Activated CD8-positive, alpha-beta memory T cell treated with anti-CD3 and anti-CD28 coated beads for 4 hours (primary cell): ENCODE measurements around the gene AGR2.

ENCODE experiments used
- DNase-seq, 2 donors: peaks; one replicate each; pipeline ENCODE4 v3.0.0-alpha.2; 2020; ENCODE audit warnings: low read depth in 2 of 2

Gene AGR2

DNA sequence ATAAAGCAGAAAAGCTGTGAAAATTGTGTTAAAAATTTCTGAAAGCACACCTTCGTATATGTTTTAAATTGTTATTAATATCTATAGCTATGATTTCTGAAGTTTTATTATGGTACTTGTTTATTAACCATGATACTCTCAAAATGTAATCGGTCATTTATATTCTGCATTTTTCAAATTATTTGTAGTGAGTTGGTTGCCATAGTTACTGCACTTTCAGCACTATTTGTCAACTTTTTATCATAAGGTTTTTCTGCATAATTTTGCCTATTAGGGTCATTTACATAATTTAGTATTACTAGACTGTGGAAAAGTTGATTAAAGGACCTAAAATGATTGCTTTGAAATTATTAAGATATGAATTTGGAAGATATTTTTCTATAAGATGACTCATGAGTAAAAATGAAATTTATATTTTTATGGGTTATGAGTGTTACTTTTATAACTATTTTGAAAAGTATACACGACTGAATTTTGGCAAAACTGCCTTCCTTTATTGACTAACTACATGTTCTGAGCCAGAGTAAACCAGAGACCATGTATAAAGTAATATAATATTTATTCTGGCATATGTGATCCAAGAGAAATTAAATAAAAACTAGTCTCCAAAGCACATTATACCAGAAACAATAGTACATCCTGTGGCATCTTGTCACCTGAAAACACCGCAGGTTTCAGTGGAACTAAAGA, 7.9 kb upstream of the AGR2 start:
- DNase-seq, result no peak

DNA sequence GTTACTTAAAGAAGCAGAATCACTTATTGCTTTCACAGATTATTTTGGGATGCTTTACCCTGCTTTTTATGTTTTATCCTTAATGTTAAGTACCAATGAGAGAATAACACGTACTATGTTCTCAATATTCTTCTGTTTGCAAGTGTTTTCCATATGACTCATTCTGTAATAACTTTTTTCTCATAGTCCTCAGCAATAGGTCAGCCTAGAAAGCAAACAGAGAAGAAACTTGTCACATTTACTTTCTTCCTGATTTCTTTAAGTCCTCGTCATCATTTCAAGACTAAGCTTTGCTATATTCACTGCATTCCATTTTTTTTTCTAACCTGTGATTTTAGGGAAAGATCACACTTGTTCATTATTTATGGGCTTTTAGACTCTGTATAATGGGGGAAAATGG, 6.8 kb upstream of the AGR2 start:
- no peak for DNase-seq

DNA sequence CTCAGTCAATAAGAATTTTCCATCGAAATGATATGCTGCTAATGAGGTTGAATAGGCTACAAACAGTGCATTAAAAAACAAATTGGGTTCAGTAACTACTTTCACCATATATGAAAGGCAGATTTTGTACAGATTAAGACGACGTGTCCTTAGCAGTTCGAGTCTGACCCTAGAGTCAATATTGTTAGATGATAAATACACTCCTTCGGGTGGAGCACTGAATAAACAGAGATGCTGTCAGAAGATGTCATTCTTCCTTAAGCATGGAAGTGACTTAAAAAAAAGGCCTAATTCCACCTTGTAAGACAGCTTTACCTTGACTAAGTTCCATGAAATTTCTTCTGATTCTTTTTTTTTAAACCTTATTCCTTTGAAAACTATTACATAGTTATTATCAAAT, 5.8 kb upstream of the AGR2 start:
- DNase-seq, result no peak

DNA sequence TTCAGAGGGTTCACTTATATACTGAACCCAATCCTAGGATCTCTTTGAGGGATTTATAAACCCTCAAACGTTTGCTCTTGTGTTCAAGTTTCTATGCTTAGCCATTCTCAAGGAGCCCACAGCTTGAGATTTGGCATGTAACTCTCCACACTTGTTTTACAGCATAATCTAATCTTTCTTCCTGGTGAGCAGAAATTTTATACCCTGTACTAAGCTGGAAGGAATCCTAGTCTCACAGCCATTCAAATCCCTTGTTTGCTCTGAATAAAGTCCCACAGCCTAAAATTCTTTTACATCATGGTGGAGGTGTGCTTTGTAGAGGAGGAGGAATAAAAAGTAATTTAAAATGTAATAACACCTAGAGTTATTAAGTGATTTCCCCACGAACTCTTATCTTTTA, 5.3 kb upstream of the AGR2 start:
- DNase-seq, result no peak

DNA sequence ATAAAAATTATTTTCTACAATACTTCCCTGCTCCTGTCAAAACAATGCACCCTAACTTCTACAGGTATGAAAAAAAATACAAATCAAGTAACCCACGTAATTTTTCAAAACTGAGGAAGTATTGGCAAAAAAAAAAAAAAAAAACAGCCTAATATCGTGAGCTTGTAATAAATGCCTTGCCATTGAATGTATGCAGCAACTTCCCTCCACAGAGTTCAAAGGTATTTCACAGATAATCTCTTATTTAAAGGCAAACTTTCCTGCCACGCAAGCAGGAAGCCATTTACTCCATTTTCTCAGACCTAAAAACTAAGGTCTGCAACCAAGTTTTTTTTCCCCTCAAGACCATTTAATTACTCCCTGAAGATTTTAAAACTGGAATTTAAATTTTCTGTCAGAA, 642 bp upstream of the AGR2 start:
- DNase-seq, result no peak

DNA sequence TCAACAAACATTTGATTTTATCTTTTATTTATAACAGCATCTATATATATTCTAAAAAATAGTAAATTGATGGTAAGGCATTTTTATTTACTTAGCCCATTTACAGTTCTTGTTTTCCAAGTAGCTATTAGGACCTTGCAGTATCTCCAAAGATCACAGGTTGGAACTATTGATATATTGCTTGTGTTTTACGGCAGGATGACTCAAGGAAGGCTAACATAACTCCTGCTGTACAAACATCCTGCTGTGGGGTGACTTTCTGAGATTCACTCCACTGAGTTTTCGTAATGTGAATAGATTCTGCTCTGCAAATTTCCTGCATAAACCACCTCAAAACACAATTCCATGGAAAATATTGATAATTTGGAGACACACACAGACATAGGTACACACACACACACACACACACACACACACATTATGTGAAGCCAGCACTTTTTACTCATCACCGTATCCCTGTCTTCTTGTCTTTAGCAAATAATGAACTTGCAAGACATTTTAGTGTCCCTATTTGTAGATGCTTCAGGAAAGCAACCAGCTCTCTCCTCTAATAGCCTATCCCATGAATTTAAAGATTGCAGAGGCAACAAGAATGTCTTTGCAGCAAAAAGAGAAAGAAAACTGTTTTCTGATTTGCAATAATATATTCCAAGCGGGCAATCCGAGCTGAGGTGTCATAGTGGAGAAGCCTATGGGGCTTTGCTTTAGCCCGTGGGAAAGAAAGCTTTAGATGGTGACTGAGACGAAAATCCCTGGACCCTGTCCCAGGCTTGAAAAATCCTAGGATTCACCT, 722 bp downstream of the AGR2 start:
- DNase-seq, result no peak

DNA sequence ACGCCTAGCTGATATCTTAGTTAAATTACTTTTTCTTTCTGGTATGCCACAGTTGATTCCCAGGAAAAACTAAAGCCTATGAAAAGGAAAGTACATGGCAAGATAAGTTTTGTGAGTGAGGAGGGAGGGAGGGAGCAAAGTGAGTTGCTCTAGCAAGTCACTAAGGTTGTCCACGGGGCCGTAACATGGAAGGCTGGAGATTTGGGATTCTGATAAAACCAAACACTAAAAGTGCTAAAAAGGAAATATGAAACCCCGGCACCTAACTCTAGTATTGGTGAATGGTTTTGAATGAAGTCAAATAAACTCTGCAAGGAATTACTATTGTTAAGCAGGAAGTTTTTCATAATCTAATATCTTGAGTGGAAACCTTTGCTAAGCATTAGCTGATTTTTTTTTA, 1.7 kb downstream of the AGR2 start:
- DNase-seq, result no peak

DNA sequence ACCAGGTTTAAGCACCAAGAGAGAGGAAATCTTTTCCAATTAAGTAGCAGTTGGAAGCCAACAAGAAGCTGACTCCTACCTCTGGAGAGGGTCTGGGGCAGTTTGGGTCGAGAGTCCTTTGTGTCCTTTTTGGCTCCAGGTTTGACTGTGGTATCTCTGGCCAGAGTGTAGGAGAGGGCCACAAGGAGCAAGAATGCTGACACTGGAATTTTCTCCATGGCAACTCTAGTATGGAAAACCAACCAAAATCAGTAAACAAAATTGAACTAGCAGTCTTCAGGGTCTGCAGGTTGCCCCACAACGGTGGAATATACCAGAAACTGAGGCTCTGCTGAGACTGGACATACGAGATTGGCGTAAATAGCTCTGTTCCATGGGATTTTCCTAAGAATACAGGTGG, 3.2 kb downstream of the AGR2 start:
- DNase-seq, result no peak

DNA sequence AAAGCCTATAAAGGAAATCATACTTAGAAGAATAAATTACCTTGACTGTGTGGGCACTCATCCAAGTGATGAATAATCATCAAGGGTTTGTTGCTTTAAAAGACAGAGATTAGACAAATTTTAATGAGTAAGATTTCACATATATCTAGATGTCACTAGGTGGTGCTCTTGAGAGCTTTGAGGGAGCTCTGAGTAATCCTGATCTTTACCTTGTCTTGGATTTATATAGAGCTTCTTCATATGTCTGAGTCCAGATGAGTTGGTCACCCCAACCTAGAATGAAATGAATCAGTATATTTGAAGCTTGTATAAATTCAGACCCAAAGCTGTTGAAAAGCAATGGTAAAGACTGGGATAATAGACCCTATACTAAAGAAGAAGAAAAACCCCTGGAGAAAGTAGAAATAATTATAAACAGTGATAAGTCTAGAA, 3.7 kb downstream of the AGR2 start:
- no peak for DNase-seq

DNA sequence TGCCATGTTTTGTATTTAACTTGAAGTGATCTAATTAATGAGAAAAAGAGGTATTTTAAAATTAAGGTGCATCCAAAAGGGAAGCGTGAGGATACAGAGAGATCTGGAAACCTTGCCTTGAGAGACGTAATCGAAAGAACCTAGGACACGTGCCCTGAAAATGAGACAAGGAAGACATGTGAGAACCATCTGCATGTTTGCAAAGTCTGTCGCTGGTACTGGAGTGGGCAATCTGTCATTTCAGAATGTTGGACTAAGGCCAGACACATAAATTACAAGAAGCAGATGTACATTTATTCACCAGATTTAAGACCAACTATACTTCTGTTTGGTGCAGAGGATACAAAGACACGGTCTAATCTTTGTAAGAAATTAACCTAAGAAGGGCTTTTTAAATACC, 9.2 kb downstream of the AGR2 start:
- DNase-seq, result no peak

DNA sequence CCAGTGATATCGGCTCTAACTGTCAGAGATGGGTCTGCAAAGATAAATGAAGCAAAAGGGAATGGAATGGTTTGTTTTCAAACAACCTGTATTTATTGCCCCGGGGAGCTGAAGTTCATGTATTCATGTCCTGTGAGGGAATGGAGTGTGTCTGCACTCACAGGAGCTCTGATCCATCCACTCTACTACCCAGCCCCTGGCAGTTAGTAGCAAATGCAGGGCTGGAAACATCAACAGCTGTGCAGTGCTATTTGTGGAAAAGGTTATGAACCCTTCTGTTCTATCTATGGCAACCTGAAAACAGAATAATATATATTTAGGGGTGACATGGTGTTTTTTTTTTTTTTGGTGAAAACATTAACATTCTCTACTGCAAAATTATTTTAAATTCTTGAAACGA, 9.8 kb downstream of the AGR2 start:
- no peak for DNase-seq

DNA sequence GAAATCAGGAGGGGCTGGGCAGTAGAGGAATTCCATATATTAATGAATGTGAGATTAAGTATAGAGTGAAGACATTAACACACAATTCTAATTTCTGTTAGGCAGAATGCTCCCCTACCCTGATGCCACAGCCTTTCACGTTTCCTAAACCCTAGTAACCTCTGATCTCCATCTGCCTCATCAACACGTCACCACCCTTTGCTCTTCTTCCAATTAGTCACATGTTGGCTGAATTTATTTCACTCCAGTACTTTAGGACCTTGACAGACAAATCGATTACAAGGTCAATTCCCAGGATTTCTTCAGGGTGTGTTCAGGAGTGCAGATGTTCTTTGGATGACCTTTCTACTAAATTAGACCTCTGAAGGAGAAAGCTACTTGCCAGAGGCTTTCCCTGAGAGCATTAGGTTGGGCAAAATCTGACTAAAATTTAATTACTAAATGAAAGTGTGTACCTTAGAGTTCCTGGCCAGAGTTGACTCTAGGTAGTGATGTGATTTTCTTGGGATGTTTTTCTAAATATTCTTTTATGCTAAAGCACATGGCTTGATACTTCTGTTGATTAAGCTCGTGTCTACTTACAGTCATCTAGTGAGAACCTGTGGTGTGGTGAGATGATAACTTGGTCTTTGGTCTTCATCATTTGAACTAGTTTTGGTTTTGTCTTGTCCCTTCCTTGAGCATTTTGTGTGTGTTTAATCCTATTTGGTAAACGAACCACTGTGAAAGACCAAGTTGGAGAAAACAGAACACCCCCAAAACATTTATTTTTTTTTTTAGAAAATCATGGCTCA, 12.7 kb downstream of the AGR2 start:
- no peak for DNase-seq

DNA sequence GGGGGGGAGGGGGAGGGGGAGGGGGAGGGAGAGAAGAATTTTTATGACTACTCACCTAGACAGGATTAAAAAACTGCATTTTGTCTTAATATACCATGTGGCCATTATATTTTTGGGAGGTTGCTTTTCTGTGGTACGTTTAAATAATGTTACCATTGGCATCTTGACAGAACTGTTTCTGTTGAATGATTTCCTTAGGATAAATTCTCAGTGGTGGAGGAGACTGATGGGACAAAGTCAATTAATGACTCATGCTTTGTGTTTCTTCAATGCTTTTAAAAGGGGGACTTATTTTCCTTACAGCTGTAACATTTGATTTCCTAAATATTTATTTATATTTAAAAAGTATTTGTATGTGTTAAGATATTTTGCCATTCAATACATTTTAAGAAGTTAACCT, 13.7 kb downstream of the AGR2 start:
- no peak for DNase-seq

DNA sequence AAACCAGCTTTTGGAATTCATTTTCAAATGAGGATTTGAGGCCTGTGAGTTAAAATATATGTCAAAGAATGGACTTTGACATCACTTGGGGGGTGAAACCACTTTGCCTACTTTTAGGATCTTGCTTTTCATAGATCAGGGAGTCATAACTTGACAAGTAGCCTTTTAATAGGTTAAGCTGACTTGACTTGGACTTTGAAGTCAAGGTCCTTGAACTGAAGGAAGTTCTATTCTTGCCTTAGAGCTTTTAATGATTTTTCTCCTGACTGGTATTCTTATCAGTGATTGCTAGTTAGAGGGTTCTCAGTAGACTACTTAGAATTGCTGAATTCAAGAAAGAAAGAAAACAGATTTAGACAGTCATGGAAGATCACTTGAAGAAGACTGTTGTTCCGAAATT, 17.7 kb downstream of the AGR2 start:
- DNase-seq, result no peak

DNA sequence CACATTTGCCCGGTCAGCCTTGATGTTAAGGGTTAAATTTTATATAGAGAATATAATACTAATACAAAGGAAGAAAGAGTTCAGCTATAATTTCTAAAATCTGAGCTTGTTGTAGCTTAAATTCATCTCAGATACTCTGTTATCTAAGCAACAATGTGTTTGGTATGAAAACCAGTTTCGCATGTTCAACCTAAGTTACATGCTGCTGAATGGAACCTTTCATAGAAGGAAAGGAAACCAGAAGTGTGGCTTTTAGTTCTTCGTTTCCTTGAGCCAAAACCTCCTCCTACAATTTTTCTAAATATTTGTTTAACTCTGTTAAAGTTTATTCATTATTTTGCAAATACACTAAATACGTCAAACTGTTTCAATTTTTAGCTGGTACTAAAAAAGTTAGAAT, 18.5 kb downstream of the AGR2 start:
- DNase-seq, result no peak

DNA sequence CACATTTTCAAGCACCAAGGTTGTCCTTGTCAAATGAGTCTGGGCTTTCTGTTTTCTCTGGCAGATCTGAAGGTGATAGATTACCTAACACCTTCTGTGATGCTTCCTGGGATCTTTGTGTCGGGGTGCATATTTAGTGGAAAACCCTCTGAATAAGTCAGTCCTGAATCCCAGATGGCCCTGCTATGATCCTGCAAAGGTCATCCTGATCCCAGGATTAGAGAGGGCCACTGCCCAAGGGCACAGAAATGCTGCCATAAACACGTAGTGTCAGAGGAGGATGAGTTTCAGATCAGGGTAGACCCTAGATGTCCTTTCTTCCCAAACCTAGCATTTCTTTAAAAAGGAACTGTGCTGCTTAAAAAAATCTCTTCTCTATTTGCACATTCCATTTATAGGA, 19.0 kb downstream of the AGR2 start:
- no peak for DNase-seq

DNA sequence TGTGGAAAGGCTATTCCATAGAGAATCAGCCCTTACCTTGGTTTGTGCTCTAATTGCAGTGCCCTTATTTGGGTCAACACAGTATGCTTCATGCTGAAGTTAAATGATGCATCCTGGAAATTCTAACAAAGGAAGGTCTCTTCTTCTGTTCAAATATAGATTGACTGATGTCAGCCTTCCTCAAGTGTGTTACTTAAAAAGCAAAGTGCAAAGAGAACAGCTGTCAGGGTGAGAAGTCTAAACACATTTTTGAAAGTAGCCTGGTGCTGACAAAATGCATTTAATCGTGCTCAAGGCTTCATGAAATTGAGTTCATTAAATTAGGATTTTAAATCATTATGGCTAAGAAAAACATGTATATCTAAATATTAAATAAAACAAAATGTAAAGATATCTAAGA, 19.5 kb downstream of the AGR2 start:
- no peak for DNase-seq

DNA sequence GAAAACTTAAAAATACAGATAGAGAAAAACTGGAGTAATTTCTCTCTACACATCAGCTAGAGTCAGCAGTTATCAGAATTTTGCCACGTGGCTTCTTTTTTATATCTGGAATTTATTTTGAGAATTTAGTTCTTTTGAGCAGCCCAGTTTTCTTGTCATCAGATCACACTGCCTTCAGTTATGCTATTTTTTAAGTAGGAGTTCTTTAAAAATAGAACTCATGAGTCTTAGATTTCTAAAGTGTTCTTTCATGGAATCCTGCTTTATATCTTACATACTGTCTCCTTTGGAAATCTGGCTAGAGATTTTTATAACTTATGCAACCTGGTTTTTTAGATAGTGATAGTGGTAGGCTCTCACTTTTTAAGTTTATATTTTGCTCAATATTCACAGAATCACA, 24.2 kb downstream of the AGR2 start:
- no peak for DNase-seq

DNA sequence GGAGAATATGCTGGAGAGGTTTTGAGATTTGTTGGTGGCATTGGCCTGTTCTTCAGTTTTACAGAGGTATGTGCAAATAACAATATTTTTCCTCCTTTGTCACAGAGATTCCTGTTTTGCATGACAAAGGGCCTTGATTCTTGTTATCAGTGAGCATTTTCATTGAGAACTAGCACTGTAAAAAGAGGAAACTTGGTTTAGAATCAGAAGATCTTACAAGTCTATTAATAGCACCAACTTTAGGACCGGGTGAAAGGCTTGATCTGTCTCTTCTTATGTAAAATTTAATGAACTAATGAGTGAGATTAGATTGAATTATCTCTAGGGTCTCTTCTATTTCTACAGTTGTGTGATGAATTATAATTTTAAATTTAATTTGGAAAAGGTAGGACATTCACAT, 25.7 kb downstream of the AGR2 start:
- DNase-seq, result no peak

DNA sequence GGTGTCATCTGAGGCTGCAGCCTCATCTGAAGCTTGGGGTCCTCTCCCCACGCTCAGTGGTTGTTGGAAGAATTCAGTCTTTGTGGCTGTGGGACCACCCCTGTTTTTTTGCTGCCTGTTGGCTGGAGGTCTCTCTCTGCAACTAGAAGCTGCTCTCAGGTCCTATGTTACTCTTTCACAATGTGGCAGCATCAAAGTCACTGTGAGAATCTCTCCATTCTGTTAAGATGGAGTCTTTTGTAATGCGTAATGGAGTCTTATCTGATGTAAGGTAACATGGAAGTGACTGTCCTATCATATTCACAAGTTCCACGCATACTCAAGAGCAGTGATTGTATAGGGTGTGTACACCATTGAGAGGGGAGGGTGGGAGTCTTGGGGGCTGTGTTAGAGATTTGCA, 26.3 kb downstream of the AGR2 start:
- DNase-seq, result no peak

DNA sequence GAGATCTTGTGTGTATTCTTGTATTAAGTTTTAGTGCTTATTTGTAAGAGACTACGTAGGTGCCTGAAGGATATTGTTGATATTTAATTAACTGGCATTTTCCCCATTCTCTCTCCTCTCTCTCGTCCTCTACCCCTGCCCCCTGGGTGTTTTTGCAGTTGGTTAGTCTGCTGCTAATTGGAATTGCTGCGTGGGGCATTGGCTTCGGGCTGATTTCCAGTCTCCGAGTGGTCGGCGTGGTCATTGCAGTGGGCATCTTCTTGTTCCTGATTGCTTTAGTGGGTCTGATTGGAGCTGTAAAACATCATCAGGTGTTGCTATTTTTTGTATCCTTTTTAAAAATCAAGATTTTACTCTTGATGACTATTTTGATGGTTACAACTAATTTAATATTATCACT, 28.7 kb downstream of the AGR2 start:
- DNase-seq, result no peak

DNA sequence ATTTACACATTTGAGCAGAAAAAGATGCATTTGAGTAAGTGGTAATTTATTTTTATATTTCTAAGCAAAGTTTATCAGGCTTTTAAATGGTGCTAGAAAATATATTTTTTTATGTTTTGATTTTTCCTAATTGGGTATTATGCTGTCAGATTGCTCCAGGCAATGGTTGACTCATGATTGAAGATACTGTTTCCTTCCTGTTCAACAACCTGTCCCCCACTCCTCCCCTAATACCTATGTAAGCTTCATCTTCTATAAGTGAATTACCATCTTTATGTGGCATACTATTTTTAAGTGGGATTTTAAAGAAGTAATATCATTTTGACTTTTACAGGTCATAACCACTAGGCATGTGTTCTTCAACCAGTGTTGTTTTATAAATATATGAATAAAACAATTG, 29.8 kb downstream of the AGR2 start:
- no peak for DNase-seq

DNA sequence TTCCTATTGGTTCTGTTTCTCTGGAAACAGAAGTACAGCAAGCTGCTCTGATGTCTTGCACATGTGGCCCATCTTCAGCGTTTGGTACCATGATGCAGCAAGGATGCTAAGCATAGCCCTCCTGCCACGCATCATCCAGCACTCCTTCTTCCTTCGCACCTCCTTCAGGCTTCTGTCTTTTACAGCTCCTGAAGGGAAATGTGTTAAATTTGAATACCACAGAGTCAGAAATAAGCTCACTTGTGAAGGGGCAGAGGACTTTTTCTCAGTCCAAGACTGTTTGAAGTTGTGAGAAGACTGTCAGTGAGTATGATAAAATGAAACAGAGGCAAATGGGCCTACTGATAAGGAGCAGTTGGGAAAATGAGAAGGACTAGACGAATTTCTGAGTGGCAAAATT, 30.5 kb downstream of the AGR2 start:
- no peak for DNase-seq
